ENCODE measurements around the gene PTPRU.
A peak's percentile ranks its signal among the peaks of the same experiment; 100 is the strongest.

The PTPRU gene

GRCh38 chr1:29235955-29236711 is at the start of gene PTPRU:
Gene PTPRU (plus strand): TSS chr1:29236522. CDS start chr1:29236645, 123 bp downstream.
- DNase-seq: peak in 48 of 56 donors; percentile 13 to 84 (median 59)

GRCh38 chr1:29186707-29187106 is 49.6 kb upstream of the PTPRU start:
- no peak for DNase-seq

GRCh38 chr1:29190718-29191117 is 45.6 kb upstream of the PTPRU start:
- DNase-seq: no peak

GRCh38 chr1:29193879-29194455 is 42.4 kb upstream of the PTPRU start:
- DNase-seq: no peak

GRCh38 chr1:29195881-29196291 is 40.4 kb upstream of the PTPRU start:
- peak in 2 of 56 donors; percentile 4 to 6 for DNase-seq

- peak in 2 of 56 donors; percentile 16 for DNase-seq
These were observed 39.3 kb upstream of the PTPRU start for GRCh38 chr1:29196863-29197589.

- no peak for DNase-seq
These were observed 38.8 kb upstream of the PTPRU start for GRCh38 chr1:29197590-29197924.

- no peak for DNase-seq
These were observed 38.3 kb upstream of the PTPRU start for GRCh38 chr1:29197993-29198392.

- no peak for DNase-seq
These were observed 35.3 kb upstream of the PTPRU start for GRCh38 chr1:29200906-29201594.

GRCh38 chr1:29201595-29202051 is 34.7 kb upstream of the PTPRU start:
- DNase-seq: no peak

GRCh38 chr1:29202053-29202452 is 34.3 kb upstream of the PTPRU start:
- no peak for DNase-seq

- peak; percentile 20 to 95 (median 77) for DNase-seq
These were observed 33.6 kb upstream of the PTPRU start for GRCh38 chr1:29202584-29203340.

- peak in 1 of 56 donors; percentile 3 for DNase-seq
These were observed 27.9 kb upstream of the PTPRU start for GRCh38 chr1:29208442-29208841.

- DNase-seq: no peak
These were observed 27.1 kb upstream of the PTPRU start for GRCh38 chr1:29209173-29209572.

GRCh38 chr1:29210278-29211085 is 25.8 kb upstream of the PTPRU start:
- DNase-seq: no peak

GRCh38 chr1:29211086-29212030 is 25.0 kb upstream of the PTPRU start:
- DNase-seq: no peak

- DNase-seq: peak in 30 of 56 donors; percentile 3 to 75 (median 32)
These were observed 23.3 kb upstream of the PTPRU start for GRCh38 chr1:29213055-29213454.

- DNase-seq: no peak
These were observed 18.7 kb upstream of the PTPRU start for GRCh38 chr1:29217633-29218032.

- DNase-seq: no peak
These were observed 18.1 kb upstream of the PTPRU start for GRCh38 chr1:29218223-29218622.

Data from nucleus accumbens (tissue), 56 donors.